HG02981 (cell line): ENCODE results near the gene MAP3K1.
"Not testable (repeated sequence)": the region's sequence is repeated elsewhere in the genome, so short reads cannot be mapped to it uniquely, and the experiment has no call there.

ENCODE experiments used
- ATAC-seq: cut with Tn5 transposase; IDR thresholded peaks from one replicate; pipeline ENCODE4 v1.9.1; 2021; ENCODE audit warnings: mild to moderate bottlenecking, moderate library complexity; ENCODE audit not compliant: unreplicated experiment

Gene MAP3K1

DNA sequence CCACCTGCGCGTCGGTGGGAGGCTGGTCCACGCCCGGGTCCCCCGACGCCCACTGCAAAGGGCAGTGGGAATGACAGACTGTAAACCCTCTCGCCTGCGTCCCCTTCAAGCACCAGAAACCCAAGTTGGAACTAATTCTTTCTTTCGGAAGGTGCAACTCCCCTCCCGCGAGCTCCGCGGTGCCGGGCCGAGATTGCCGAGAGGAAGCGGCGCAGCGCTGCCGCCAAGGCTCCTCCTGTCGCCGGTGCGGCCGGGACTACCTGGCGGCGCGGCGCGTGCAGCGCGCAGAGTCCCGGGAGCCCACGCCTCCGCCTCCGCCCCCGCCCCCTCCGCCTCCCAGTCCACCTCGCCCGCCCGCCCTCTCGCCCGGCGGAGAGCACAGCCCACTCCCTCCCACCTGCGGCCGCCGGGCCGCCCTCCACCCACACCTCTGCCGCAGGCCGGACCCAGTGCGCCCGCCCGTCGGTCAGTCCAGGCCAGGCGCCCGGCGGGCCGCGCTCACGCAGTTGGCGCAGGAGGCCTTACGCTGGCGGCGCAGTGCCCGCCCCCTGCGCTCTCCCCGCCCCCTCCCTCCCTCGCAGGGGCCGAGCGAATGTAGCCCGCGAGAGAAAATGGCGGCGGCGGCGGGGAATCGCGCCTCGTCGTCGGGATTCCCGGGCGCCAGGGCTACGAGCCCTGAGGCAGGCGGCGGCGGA is at the start of gene MAP3K1:
MAP3K1 (plus strand) TSS at position 587 of the 695 bp plus-strand sequence; CDS start at position 612, 25 bp downstream.
- ATAC-seq, result peak; percentile 50

DNA sequence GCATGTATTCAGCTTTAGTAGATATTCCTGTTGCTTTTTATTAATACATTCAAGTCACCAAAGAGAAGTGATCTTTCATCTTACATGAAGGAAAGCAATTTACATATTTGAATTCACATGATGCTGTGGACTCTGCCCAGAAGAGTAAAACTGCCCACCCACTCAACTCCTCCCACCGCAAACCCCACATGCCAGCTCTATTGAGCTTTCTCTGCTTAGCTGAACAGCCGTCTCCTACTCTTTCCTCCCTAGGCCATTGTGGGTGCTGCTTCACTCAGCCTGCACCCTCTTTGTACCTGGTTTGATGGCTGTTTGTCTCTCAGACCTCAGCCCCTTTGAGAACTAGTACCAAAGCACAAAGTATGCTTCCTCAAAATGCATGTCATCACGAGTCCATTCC is 48.4 kb upstream of the MAP3K1 start:
- ATAC-seq, result no peak

DNA sequence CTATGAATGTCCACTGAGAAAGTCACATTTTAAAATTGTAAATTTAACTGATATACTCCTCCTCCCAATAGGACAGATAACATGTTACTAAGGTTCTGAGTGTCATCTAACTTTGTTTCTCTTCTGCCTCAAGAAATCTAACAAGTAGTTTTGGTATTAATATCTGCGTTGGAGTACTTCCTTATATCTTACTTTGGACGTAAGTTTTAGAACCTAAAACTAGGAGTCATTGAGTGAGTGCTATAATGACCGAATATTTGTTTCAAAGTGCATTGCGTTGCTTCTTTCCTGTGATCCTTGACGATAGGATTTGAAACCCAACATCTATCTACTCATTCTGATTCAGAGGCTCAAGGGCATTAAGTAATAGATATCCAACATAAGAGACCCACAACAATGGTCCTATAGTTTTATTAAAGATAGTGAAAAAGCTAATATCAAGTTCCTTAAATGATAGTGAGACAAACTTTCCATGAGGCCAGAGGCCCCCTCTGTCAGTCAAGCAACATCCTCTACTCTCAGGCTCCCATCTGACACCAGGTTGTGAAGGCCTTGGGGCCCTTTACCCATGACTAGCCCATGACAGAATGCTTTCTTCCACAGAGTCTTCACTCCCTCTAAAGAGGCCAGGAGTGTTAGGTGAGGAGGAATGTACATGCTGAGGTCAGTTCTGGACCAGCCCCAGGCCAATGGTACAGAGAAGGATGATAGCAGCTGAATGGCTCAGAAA is 45.3 kb upstream of the MAP3K1 start:
- ATAC-seq, result no peak

DNA sequence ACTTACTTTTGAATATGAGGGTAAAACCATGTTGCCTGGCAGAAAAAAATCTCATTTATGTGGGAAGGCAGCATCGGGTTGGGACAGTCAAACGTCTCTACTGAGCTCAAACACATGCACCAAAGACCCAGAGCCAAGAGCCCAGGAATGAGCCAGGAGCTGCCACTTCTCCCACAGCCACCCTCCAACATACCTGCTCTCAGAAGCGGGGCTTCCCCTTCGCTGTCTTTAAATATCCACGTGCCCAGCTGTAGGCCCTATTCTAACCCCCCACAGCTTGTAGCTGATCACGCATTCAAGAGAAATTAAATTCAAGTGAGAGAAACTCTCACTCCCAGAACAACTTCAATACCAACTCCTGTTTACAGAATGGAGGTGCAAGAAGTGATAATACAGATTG is 42.6 kb upstream of the MAP3K1 start:
- no peak for ATAC-seq

DNA sequence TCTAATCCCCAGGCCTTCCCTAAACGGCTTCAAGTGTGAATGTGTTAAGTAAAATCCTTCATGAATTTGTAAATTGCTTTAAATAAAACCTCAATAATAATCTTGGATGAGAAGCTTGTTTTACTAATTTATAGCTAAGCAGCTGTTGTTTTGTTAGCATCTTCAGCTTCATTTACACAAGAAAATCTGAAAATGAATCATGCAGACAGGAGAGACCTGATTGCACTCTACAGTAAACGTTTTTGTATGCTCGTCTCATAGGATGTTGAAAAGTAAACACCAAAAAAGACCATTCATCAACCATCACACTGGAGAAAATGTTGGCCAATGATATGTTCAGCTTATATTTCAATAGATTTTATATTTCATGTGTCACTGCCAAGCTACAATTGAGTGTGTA is 40.4 kb upstream of the MAP3K1 start:
- no peak for ATAC-seq

DNA sequence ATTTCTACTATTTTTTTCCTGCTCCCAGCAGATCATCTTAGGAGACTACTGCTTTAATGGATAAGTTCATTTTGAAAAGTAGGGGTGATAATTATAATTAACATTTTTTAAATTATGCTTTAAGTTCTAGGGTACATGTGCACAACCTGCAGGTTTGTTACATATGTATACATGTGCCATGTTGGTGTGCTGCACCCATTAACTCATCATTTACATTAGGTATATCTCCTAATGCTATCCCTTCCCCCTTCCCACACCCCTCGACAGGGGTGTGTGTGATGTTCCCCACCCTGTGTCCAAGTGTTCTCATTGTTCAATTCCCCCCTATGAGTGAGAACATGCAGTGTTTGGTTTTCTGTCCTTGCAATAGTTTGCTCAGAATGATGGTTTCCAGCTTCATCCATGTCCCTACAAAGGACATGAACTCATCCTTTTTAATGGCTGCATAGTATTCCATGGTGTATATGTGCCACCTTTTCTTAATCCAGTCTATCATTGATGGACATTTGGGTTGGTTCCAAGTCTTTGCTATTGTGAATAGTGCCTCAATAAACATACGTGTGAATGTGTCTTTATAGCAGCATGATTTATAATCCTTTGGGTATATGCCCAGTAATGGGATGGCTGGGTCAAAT is 39.0 kb upstream of the MAP3K1 start:
- ATAC-seq, result not testable (repeated sequence)

DNA sequence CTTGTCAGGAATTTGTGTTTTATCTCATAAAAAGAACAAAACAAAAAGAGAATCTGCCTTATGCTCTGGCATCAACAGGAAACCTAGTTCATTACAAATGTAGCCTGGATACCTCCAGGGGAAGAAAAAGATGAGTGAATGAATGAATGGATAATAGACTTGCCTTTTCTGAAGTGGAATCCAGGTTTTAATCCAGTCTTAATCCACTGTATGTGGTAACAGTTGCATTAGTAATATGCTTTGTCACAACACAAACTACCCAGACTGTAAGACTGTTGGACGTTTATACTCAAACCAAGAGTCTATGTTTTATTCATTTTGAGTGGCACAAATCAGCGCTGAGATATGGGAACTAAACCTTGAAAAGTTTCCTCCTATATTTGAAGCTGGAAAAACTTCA is 32.1 kb upstream of the MAP3K1 start:
- ATAC-seq, result no peak

DNA sequence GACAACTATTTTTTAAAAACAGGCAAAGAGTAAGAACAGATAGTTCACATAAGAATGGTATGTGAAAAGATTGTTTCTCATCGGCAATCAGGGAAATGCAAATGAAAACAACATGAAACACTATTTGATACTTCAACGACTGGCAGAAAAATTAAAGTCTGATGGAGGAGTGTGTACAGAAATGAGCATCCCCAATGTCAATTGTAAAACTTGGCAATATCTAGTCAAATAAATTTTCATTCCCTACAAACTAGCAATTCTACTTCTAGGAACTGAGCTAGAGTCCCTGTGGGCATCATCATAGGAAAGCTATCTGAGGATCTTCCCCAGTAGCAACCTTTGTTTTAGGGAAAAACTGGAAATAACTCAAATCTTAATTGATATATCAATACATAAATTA is 29.0 kb upstream of the MAP3K1 start:
- no peak for ATAC-seq

DNA sequence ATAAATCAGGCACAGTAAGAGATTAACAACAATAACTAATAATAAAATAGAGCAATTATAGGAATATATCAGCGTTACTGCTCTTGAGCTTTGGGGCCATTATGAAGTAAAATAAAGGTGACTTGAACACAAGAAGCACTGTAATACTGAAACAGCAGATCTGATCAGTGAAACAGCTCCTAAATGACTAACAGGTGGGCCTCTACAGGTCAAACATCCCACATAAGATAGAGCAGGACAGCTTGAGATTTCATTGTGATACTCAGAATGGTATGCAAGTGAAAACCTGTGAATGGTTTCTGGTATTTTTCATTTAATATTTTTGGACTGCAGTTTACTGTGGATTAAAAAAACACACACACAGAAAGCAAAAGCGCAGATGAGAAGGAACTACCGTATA is 24.0 kb upstream of the MAP3K1 start:
- no peak for ATAC-seq

DNA sequence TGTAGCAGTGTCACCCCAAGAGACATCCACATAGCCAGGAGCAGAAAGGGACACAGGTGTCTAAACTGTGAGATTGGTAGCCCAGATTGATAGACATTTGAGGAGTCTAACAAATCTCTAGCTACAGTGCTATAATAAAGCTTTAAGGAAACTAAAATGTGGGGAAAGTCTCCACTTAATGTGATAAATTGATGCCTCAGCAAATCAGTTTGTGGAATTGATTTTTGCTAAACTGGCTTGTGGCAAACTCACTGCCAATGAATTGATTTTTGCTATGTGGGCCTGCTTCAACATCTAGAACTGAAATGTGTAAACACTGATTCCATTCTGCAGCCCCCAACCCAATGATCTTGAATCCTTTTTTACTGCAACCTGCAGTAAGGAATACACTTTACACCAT is 16.8 kb upstream of the MAP3K1 start:
- ATAC-seq, result no peak

DNA sequence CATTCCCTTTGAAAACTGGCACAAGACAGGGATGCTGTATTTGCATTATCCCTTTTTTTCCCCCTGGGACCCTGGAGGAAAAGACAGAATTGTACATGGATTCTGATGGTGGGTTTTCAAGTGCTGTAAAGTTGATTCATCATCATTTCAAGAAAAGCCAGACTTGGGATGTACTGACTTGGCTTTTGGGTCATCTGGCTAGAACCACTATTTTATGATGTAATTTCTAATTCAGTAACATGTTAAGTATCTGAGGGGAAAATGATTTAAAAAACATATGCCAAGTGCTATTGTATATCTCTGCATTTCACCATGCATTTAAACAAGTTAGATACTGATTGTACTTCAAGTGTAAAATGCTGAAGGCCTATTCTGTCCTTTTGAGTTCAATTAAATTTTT is 15.2 kb upstream of the MAP3K1 start:
- ATAC-seq, result no peak

DNA sequence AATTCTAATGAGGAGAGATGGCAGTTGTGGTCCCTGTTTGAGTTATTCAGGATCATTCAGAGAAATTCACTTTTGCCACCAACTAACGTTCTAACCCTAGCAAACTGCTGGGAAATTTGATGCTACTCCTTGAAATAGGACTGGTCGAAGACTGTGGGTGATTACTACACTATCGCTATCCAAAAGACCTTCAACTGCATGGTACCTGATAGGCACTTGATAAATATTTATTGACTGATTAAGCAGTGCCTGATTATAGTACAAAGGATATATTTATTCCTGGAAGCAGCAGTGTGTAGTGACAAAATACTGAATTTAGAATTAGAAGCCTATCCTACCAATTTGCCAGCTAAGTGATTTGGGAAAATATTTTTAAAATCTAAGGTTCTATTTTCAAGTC is 14.1 kb upstream of the MAP3K1 start:
- no peak for ATAC-seq

DNA sequence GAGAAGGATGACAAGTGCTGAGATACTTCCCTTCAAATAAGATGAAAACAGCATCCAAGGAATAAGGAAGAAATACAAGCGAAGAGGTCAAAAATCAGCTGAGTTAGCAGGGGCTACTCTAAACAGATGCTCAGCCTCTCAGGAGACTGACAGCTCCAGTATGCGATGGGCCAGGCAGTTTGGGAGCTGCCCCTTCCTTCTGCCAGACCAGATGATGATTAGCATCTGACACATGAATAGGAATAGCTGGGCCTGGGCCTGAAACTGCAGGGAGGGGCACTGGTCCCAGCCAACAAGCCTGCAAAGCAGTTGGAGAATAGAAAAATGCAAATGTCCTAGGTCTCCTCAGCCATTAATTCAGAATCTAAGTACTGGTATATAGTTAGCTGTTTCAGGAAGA is 13.1 kb upstream of the MAP3K1 start:
- ATAC-seq, result no peak

DNA sequence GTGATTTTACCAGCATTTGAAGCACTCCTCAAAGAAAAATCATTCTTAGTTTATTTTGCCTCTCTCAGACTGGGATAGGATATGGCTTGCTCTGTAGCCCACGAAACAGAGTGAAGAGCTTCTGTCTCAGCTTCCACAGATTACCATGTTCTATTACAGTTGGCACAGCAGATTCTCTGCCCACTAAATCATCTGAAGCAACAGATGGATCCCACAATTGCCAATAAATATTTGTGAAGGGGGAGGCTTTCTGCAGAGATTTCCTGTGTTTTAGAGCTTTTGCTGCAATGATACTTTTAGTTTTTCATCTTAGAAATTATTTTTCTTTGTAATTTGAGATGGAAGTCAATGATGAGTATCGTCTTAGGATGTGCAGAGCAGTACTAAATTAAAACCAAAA is 12.3 kb upstream of the MAP3K1 start:
- ATAC-seq, result no peak

DNA sequence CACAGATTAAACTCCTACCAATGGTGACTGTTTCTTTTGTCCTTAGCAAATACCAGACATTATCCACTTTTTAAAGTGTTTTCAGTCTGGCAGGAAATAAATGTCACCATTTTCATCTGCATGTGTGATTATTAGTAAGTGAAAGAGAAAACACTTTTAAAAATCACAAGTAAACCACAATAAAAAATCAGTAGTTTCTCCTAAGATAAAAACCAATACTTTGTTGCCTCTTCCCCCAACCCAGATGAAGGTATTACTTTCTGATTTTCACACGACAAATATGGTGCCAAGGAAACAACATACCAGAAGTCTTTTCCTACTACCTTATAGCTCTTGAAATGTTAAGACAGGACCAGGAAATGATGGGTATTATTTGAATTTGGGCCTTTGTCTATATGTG is 11.5 kb upstream of the MAP3K1 start:
- no peak for ATAC-seq

DNA sequence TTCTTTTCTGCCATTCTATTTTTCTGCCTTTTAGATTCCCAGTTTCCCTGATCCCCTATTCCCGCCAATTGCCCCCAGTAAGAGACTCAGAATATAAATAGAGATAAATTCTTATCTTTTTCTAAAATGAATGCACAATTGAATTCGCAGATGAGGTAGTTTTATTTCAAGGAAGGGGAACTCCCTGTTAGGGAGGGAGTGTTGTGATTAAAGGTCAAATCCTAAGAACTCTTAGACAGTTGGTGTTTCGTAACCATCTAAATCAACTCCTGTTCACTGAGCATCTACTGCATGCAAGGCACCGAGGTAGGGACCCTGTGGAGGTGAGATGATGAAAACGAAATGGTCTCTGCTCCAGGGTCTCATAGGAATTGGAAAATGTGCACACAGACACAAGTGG is 7.7 kb upstream of the MAP3K1 start:
- no peak for ATAC-seq

DNA sequence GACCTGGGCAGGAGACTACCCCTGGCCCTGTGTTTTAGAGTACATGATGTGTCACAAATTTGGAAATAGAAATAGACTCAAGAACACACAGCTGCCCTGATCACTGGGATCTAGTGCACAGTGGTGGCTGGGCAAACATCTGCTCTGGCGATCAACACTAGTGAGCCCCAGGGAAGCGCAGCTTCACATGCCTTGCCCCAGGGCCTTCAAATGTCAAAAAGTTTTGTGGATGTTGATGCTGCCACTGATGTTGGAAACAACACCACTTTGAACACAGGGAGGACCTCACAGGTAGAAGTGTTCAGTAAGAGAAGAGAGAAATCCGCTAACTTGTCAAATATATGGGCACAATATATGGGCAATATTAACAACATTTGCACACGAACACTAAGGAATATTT is 7.1 kb upstream of the MAP3K1 start:
- no peak for ATAC-seq

DNA sequence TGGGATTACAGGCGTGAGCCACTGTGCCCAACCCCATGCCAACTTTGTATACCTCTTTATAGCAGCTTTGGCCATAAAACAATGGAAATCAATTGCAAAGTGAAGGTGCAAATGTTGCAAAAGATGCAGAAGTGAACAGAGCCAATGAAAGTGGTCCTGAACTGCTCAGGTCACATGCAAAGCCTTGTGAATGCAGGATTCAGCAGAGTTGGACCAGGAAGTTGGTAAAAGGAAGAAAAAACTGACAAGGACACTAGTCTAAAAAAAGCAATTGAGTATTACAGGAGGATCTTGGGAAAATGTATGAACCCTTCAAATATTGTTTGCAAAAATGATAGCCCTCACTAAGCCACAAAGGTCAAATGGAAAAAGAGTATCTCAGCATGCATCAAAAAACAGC is 4.5 kb upstream of the MAP3K1 start:
- ATAC-seq, result no peak

DNA sequence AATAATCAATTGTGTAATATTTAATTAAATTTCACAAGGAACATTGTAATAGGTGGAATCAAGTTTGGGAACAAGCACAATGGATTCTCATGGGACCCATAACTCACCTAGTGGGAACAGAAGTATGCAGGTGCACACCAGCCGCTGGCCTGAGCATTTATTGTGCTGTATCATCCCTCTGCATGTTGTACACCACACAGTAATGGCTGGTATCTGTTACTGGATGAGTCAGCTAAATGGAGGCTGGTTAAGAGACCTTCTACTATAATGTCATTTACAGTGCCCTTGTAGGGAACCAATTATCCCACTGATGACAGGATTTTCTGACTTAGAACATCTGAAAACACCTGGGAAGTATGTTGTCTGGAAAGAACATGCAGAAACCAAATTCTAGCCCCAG is 3.2 kb upstream of the MAP3K1 start:
- no peak for ATAC-seq

DNA sequence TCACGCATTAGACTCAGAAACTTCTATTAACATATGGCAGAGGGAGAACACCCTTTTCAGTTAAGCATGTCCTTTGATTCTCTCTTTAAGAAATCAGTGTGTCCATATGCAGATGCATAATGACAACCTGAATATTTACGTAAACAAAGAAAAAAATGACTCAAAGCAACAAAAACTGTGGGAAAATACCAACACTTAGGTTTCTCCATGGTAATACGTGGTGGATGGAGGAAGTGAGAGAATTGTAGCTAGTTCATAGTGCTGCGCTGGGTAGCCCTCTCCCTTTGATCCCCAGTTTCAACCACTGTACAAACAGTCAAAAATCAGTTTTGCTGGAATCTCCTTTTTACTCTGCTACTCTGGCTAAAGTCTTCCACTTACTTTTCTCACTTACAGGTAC is 2.0 kb upstream of the MAP3K1 start:
- ATAC-seq, result no peak

DNA sequence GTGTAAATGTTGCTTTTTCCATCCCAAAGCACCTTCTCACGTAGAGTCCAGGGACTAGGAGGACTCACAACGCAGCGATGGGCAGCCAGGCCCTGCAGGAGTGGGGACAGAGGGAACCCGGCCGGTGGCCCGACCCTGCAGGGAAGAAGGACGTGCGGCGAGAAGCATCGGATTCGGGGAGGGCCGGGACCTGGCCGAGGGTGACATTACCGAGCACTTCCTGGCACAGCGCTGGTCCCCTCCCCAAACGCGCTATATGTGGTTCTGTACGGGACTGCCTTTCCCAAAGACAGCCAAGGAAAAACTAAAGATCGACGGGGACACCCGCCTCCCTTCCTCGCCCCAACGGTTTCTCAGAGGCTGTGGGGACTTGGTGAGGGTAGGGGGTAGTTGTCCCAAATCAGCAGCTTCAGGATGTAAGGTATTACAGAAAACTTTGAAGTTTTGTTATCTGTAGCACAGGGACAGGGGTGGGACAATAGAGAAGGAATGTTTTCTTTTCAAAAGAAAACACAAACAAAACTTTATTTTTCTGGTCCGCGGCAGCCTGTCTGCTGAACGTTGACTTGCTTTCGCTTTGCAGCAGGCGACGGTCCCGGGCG is 887 bp upstream of the MAP3K1 start:
- ATAC-seq, result no peak
